ENCODE data around the gene SCGB3A2. TPM values are rescaled to one million over a fixed set of nuclear protein-coding genes. Genes with fewer than 3 reads are reported as not detected.

SCGB3A2 gene
- polyA plus RNA-seq, 1 donor (not counting 4 experiments of a cell fraction or from before 2014, with no cell fraction given), result not detected

GRCh38 chr5:147901599-147902039 lies 23.1 kb downstream of the SCGB3A2 start:
- TF ChIP-seq CTCF (optimal IDR thresholded peaks at IDR 0.05 in 1 of 3, IDR thresholded peaks at IDR 0.05 in 1 of 3, conservative IDR thresholded peaks at IDR 0.05 in 1 of 3; ENCODE audit: extremely low read depth in 1 of 3, insufficient read depth in 2 of 3, low read length in 3 of 3), result no peak
- no peak for TF ChIP-seq EZH2 (IDR thresholded peaks at IDR 0.05; ENCODE audit: low read length)
- no peak for DNase-seq (ENCODE audit: low read depth, low spot score)
- Histone ChIP-seq H3K9ac (ENCODE audit: control insufficient read depth, extremely low read depth, insufficient read depth, low read length) (no peak overlapping the region), H3K4me2 (ENCODE audit: control insufficient read depth, extremely low read depth, insufficient read depth, low read depth, low read length) (no peak overlapping the region), H3K36me3 (ENCODE audit: control insufficient read depth in 2 of 2, extremely low read depth in 1 of 2, insufficient read depth in 2 of 2, low read length in 2 of 2) (no peaks in the 10 kb centered on the region), H3K9me1 (ENCODE audit: control insufficient read depth, extremely low read depth, insufficient read depth, low read length) (no peaks in the 10 kb centered on the region), H3K4me3 (ENCODE audit: control insufficient read depth in 2 of 3, extremely low read depth in 1 of 3, insufficient read depth in 2 of 3, low read depth in 1 of 3, low read length in 3 of 3) (no peak overlapping the region), H3K27ac (ENCODE audit: control insufficient read depth, insufficient read depth, low read length) (no peak overlapping the region), H3K79me2 (ENCODE audit: control insufficient read depth, insufficient read depth, low read length) (no peaks in the 10 kb centered on the region), H2AFZ (ENCODE audit: control insufficient read depth, low read length) (no peak overlapping the region), H3K9me3 (ENCODE audit: control insufficient read depth, low read depth, low read length) (no peaks in the 10 kb centered on the region), H3K4me1 (ENCODE audit: control insufficient read depth, extremely low read depth, insufficient read depth, low read length) (peaks cover 13% of the 10 kb centered on the region), H3K27me3 (ENCODE audit: control insufficient read depth, extremely low read depth, insufficient read depth, low read length) (no peaks in the 10 kb centered on the region), H4K20me1 (ENCODE audit: control insufficient read depth, extremely low read depth, insufficient read depth, low read length) (no peaks in the 10 kb centered on the region)
- dilution Hi-C loops (cut with MboI; ENCODE audit: extremely low pct_ligation_motif_present, low sequenced_read_pairs), result no loop called here
- no peak for FAIRE-seq

- Histone ChIP-seq H3K9me3 (ENCODE audit: control insufficient read depth, low read depth, low read length) (no peaks in the 10 kb centered on the region), H3K9me1 (ENCODE audit: control insufficient read depth, extremely low read depth, insufficient read depth, low read length) (no peaks in the 10 kb centered on the region), H3K27me3 (ENCODE audit: control insufficient read depth, extremely low read depth, insufficient read depth, low read length) (no peaks in the 10 kb centered on the region), H3K4me3 (ENCODE audit: control insufficient read depth in 2 of 3, extremely low read depth in 1 of 3, insufficient read depth in 2 of 3, low read depth in 1 of 3, low read length in 3 of 3) (no peak overlapping the region), H2AFZ (ENCODE audit: control insufficient read depth, low read length) (no peak overlapping the region), H3K4me1 (ENCODE audit: control insufficient read depth, extremely low read depth, insufficient read depth, low read length) (peaks cover 17% of the 10 kb centered on the region), H3K27ac (ENCODE audit: control insufficient read depth, insufficient read depth, low read length) (no peak overlapping the region), H3K36me3 (ENCODE audit: control insufficient read depth in 2 of 2, extremely low read depth in 1 of 2, insufficient read depth in 2 of 2, low read length in 2 of 2) (no peaks in the 10 kb centered on the region), H3K79me2 (ENCODE audit: control insufficient read depth, insufficient read depth, low read length) (no peaks in the 10 kb centered on the region), H3K9ac (ENCODE audit: control insufficient read depth, extremely low read depth, insufficient read depth, low read length) (no peak overlapping the region), H4K20me1 (ENCODE audit: control insufficient read depth, extremely low read depth, insufficient read depth, low read length) (no peaks in the 10 kb centered on the region), H3K4me2 (ENCODE audit: control insufficient read depth, extremely low read depth, insufficient read depth, low read depth, low read length) (no peak overlapping the region)
- dilution Hi-C loops (cut with MboI; ENCODE audit: extremely low pct_ligation_motif_present, low sequenced_read_pairs), result no loop called here
- no peak for DNase-seq (ENCODE audit: low read depth, low spot score)
- FAIRE-seq, result no peak
- no peak for TF ChIP-seq EZH2 (IDR thresholded peaks at IDR 0.05; ENCODE audit: low read length)
- TF ChIP-seq CTCF (optimal IDR thresholded peaks at IDR 0.05 in 1 of 3, IDR thresholded peaks at IDR 0.05 in 1 of 3, conservative IDR thresholded peaks at IDR 0.05 in 1 of 3; ENCODE audit: extremely low read depth in 1 of 3, insufficient read depth in 2 of 3, low read length in 3 of 3), result no peak
Observed at GRCh38 chr5:147902609-147903115, 24.2 kb downstream of the SCGB3A2 start.
